Thyroid gland (tissue), 4 donors: ENCODE measurements around the gene EPHB6. TPM values are rescaled to one million over a fixed set of nuclear protein-coding genes. Genes with fewer than 3 reads are reported as not detected.

ENCODE experiments used
- DNase-seq, 2 donors: peaks; one replicate each; pipeline ENCODE4 v3.0.0-alpha.2; 2019
- H3K27ac ChIP-seq, 3 donors: fragments of 200-600 bp; sonication (generic); 1 replicate in 2 of 3; 2 replicates in 1 of 3; pipeline ENCODE4 v1.5.1; 2016 to 2019; ENCODE audit warnings: mild to moderate bottlenecking in 1 of 3, moderate library complexity in 1 of 3
- H3K27me3 ChIP-seq: fragments of 200-600 bp; sonication (generic); one replicate; pipeline ENCODE4 v1.5.1; 2019
- H3K36me3 ChIP-seq, 2 donors: fragments of 200-600 bp; sonication (generic); one replicate each; pipeline ENCODE4 v1.5.1; 2016 to 2019
- H3K4me1 ChIP-seq, 2 donors: fragments of 200-600 bp; sonication (generic); one replicate each; pipeline ENCODE4 v1.5.1; 2017 to 2019
- H3K4me3 ChIP-seq, 3 donors: fragments of 200-600 bp; sonication (generic); replicated peaks in 1 of 3; 1 replicate in 2 of 3; 2 replicates in 1 of 3; pipeline ENCODE4 v1.5.1; 2016; ENCODE audit warnings: mild to moderate bottlenecking in 1 of 3
- H3K9me3 ChIP-seq: fragments of 200-600 bp; sonication (generic); one replicate; pipeline ENCODE4 v1.5.1; 2017
- POLR2A ChIP-seq, 2 donors: fragments of 450-650 bp; IDR thresholded peaks; one replicate each; pipeline ENCODE4 v1.6.1; 2017; ENCODE audit warnings: antibody characterized with exemption in 2 of 2, mild to moderate bottlenecking in 2 of 2, moderate library complexity in 1 of 2
- WGBS, 2 donors: methylation state at CpG; one replicate each; pipeline ENCODE4 v1.1.5; 2017; 5-methylcytosine and 5-hydroxymethylcytosine counted together
- intact Hi-C: fragments of 100-400 bp; cut with DNase I; formaldehyde crosslinking; loops from one replicate; pipeline ENCODE4 v1.15.1; 2023
- total RNA-seq, 4 donors: library from RNA; depleted of rRNA; stranded (reverse); fragments of >200 nt; gene quantifications; one replicate each; pipeline ENCODE4 v1.2.3, GENCODE V29; 2016
- TF ChIP-seq, protein P1 (sequence below), 6 experiments: fragments of 200-600 bp in 3 of 6; fragments of 450-650 bp in 3 of 6; sonication (generic) in 3 of 6; IDR thresholded peaks; one replicate each; pipeline ENCODE4 v1.5.1; 2016 to 2019; ENCODE audit warnings: antibody characterized with exemption in 6 of 6, mild to moderate bottlenecking in 2 of 6, inconsistent platforms in 1 of 6, moderate library complexity in 1 of 6

Gene EPHB6
- total RNA-seq, 4 donors from 2014 or later: 20.0 to 46.2 (median 27.4) TPM

DNA sequence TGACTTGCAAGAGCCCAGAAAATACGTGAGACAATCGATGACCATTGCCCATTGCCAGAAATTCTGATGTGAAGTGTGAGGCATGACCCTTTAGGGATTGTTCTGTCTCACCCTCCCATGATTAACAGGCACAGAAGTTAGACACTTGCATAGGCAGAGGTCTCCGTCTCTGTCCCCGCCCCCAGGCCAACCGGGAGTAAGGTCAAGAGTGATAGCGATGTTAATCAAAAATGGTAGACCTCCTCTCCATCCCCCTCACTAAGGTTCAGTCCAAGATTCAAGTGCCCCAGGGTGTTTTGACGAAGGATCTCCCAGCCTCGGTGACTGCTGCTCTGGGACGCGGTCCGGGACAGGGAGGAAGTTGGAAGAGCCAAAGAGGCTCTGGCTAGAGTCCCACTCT, 53.4 kb downstream of the EPHB6 start:
- 54 to 73% methylated on average over 11 of the region's 11 CpGs for WGBS, 2 donors
- Histone ChIP-seq H3K4me3 (no peak overlapping the region), H3K36me3 (no peaks in the 10 kb centered on the region), H3K27ac (no peak overlapping the region), H3K4me1 (no peaks in the 10 kb centered on the region), H3K27me3 (no peaks in the 10 kb centered on the region), H3K9me3 (no peaks in the 10 kb centered on the region)
- TF ChIP-seq POLR2A (IDR thresholded peaks at IDR 0.05): no peak
- TF ChIP-seq, protein P1, sequence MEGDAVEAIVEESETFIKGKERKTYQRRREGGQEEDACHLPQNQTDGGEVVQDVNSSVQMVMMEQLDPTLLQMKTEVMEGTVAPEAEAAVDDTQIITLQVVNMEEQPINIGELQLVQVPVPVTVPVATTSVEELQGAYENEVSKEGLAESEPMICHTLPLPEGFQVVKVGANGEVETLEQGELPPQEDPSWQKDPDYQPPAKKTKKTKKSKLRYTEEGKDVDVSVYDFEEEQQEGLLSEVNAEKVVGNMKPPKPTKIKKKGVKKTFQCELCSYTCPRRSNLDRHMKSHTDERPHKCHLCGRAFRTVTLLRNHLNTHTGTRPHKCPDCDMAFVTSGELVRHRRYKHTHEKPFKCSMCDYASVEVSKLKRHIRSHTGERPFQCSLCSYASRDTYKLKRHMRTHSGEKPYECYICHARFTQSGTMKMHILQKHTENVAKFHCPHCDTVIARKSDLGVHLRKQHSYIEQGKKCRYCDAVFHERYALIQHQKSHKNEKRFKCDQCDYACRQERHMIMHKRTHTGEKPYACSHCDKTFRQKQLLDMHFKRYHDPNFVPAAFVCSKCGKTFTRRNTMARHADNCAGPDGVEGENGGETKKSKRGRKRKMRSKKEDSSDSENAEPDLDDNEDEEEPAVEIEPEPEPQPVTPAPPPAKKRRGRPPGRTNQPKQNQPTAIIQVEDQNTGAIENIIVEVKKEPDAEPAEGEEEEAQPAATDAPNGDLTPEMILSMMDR (IDR thresholded peaks at IDR 0.05): no peak
- intact Hi-C loops: no loop called here
- DNase-seq: no peak

DNA sequence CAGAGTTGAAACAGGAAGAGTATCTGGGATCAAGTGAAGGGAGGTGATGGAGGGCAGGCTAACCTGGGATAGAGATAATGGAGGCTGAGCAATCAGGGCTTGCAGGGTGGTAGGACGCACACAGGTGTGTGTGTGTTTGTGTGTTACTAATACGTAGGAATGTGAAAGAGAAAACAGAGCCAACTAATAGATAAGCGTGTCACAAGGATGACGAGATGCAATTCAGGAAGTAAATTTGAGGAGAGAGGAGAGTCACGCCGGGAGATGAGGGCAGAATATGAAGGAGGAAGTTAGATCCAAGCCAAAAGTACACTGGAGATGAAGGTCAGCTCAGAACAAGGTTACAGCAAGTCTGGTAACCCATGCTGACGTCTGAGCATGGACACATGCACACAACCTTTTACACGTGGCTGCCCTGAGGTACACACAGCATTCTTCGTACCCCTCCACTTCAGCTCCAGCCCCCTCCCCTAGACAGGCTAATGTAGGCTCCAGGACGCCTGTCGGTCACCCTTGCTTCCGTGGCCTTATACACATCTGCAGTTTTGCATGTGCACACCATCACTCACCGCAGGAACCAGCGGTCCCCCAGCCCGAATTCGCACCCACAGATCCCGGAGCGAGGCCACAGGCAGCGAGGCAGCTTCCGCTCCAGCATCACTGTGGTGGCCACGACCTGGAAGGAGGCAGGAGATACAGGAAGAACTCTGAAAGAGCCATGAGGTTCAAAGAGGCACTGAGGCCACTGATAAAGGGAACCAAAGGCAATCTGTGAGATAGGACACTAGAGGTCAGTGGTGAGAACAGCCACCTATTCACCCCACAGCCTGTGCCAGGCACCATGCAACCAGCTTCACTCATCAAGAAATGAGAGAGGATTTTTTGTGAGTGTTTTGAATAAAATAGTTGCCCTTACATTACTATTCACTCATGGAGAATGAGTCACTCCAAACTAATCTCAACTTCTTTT, 54.3 kb downstream of the EPHB6 start:
- Histone ChIP-seq H3K36me3 (no peaks in the 10 kb centered on the region), H3K27ac (no peak overlapping the region), H3K4me3 (no peak overlapping the region), H3K27me3 (no peaks in the 10 kb centered on the region), H3K9me3 (no peaks in the 10 kb centered on the region), H3K4me1 (no peaks in the 10 kb centered on the region)
- DNase-seq: peak; percentile 13 to 15
- WGBS, 2 donors: 82% methylated on average over 20 to 21 of the region's 21 CpGs
- TF ChIP-seq, protein P1 (IDR thresholded peaks at IDR 0.05): peak in 4 of 6 experiments; percentile 22 to 45 (median 28)
- TF ChIP-seq POLR2A (IDR thresholded peaks at IDR 0.05): no peak
- intact Hi-C loops: no loop called here

DNA sequence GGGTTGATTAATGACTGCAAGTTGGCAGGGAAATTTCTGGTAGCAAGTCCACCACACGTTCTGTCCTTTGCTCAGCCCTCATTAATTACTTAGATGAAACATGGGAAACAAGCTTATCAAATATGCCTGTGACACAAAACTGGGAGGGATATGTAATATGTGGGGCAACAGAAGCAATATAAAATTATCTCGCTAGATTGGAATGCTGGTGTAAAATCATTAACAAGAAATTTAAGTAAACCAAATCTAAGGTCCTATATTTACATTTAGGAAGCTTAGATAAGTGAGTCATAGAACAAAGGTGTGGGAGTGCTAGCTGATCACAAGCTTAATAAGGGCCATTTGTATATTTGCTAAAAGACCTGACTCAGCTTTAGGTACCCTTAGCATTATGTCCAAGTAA, 55.2 kb downstream of the EPHB6 start:
- H3K27ac ChIP-seq: no peak overlapping the region
- no peaks in the 10 kb centered on the region for H3K9me3 ChIP-seq
- intact Hi-C loops: no loop called here
- H3K27me3 ChIP-seq: no peaks in the 10 kb centered on the region
- 79 to 83% methylated on average over 2 of the region's 2 CpGs for WGBS, 2 donors
- no peaks in the 10 kb centered on the region for H3K4me1 ChIP-seq
- TF ChIP-seq, protein P1 (IDR thresholded peaks at IDR 0.05): no peak
- no peak for TF ChIP-seq POLR2A (IDR thresholded peaks at IDR 0.05)
- H3K4me3 ChIP-seq: no peak overlapping the region
- H3K36me3 ChIP-seq: no peaks in the 10 kb centered on the region
- no peak for DNase-seq

DNA sequence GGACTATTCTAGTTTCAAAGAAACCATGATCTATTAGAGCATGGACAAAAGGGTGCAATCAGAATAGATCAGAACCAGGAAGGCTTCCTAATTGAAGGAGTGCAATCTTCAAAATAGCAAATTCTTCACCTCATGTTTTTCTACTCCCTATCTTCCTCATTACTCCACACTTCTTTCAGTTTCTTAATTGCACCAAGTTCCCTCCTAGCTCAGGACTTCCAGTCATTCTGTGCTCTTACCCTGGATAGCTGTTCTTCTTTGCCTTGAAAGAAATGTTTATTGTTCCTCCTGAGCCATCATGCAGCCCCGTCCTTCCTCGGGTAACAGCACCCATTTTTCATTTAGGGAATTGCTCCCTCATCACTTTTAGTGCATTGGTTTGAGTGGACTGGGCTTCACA, 55.6 kb downstream of the EPHB6 start:
- H3K27ac ChIP-seq: no peak overlapping the region
- H3K4me1 ChIP-seq: no peaks in the 10 kb centered on the region
- H3K27me3 ChIP-seq: no peaks in the 10 kb centered on the region
- no peak for TF ChIP-seq POLR2A (IDR thresholded peaks at IDR 0.05)
- TF ChIP-seq, protein P1 (IDR thresholded peaks at IDR 0.05): no peak
- H3K4me3 ChIP-seq: no peak overlapping the region
- H3K9me3 ChIP-seq: no peaks in the 10 kb centered on the region
- H3K36me3 ChIP-seq: no peaks in the 10 kb centered on the region
- DNase-seq: no peak
- 80 to 91% methylated on average over 2 of the region's 2 CpGs for WGBS, 2 donors
- intact Hi-C loops: no loop called here

DNA sequence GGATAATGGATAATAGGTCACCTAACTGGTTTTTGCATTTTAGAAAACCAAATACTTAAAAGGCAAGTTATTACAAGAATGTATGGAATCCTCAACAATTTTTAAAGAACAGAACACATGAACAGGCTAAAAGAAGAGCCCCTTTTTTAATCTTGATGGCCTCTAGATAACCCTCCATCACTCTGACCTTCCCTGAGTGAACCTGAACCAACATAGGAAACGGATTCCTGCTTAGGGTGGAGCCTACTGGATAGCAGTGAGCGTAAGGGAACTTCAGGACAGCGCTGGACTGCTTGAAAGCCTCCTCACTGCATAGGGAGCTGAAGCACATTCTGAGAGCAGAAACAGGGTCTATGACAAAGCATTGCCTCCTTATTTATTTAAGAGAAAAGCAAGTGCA, 58.2 kb downstream of the EPHB6 start:
- Histone ChIP-seq H3K27ac (no peak overlapping the region), H3K27me3 (no peaks in the 10 kb centered on the region), H3K36me3 (no peaks in the 10 kb centered on the region), H3K4me3 (no peak overlapping the region), H3K4me1 (no peaks in the 10 kb centered on the region), H3K9me3 (no peaks in the 10 kb centered on the region)
- DNase-seq: no peak
- WGBS, 2 donors: 62 to 65% methylated on average over 3 of the region's 3 CpGs
- intact Hi-C loops: no loop called here
- TF ChIP-seq, protein P1 (IDR thresholded peaks at IDR 0.05): no peak
- TF ChIP-seq POLR2A (IDR thresholded peaks at IDR 0.05): no peak
